Naive B cell (primary cell): ENCODE measurements around the gene NTM. TPM values are rescaled to one million over a fixed set of nuclear protein-coding genes. Genes with fewer than 3 reads are reported as not detected.

Experiments
- ATAC-seq, 2 donors: fragments of 150-1000 bp; cut with Tn5 transposase; 2 replicates each; pipeline ENCODE4 v1.10.0; 2021; ENCODE audit warnings: low read depth in 2 of 2, mild to moderate bottlenecking in 2 of 2, moderate library complexity in 2 of 2
- DNase-seq: peaks from one replicate; pipeline ENCODE4 v3.0.0; 2022
- H3K27ac Mint-ChIP-seq, 6 donors: one replicate each; pipeline ENCODE4 v1.8.0; 2020 to 2022; ENCODE audit warnings: mild to moderate bottlenecking in 6 of 6, mixed read lengths in 6 of 6, moderate library complexity in 5 of 6, inconsistent platforms in 2 of 6
- H3K27me3 Mint-ChIP-seq, 3 donors: one replicate each; pipeline ENCODE4 v1.8.0; 2021 to 2022; ENCODE audit warnings: mixed read lengths in 3 of 3, mild to moderate bottlenecking in 1 of 3
- H3K36me3 Mint-ChIP-seq, 2 donors: one replicate each; pipeline ENCODE4 v1.8.0; 2020 to 2022; ENCODE audit warnings: mixed read lengths in 2 of 2, inconsistent platforms in 1 of 2, mild to moderate bottlenecking in 1 of 2
- H3K4me1 Mint-ChIP-seq, 3 donors: one replicate each; pipeline ENCODE4 v1.8.0; 2020 to 2022; ENCODE audit warnings: mixed read lengths in 3 of 3, inconsistent platforms in 1 of 3, mild to moderate bottlenecking in 1 of 3, moderate library complexity in 1 of 3
- H3K4me3 Mint-ChIP-seq, 8 donors: one replicate each; pipeline ENCODE4 v1.8.0; 2020 to 2022; ENCODE audit warnings: mild to moderate bottlenecking in 8 of 8, mixed read lengths in 8 of 8, moderate library complexity in 8 of 8, inconsistent platforms in 2 of 8
- H3K9me3 Mint-ChIP-seq, 7 donors: one replicate each; pipeline ENCODE4 v1.8.0; 2020 to 2022; ENCODE audit warnings: mixed read lengths in 7 of 7, mild to moderate bottlenecking in 5 of 7, inconsistent platforms in 2 of 7, moderate library complexity in 1 of 7
- polyA plus RNA-seq, 6 donors: library from polyadenylated mRNA; unstranded; fragments of 300-500 nt; fragmentation: Illumina TruSeq; gene quantifications; one replicate each; pipeline ENCODE4 v1.2.3, GENCODE V29; 2021; ENCODE audit warnings: low read depth in 6 of 6

NTM gene
- polyA plus RNA-seq, 6 donors from 2014 or later = not detected

GRCh38 chr11:132100583-132100982, 730.2 kb downstream of the NTM start:
- no peak for DNase-seq
- no peaks in the 10 kb centered on the region for H3K4me1 Mint-ChIP-seq
- H3K36me3 Mint-ChIP-seq = no peaks in the 10 kb centered on the region

GRCh38 chr11:132101881-132102280, 731.5 kb downstream of the NTM start:
- Mint-ChIP-seq H3K9me3 (peaks cover 0 to 15% (median 6%) of the 10 kb centered on the region in 7 donors), H3K4me1 (no peaks in the 10 kb centered on the region), H3K36me3 (no peaks in the 10 kb centered on the region), H3K4me3 (no peak overlapping the region), H3K27ac (no peak overlapping the region), H3K27me3 (no peaks in the 10 kb centered on the region)
- no peak for ATAC-seq
- DNase-seq = no peak

More at GRCh38 chr11:132100583-132100982, 730.2 kb downstream of the NTM start:
- peaks cover 0 to 19% (median 6%) of the 10 kb centered on the region in 7 donors for H3K9me3 Mint-ChIP-seq
- no peak overlapping the region for H3K4me3 Mint-ChIP-seq
- no peaks in the 10 kb centered on the region for H3K27me3 Mint-ChIP-seq
- ATAC-seq = no peak
- no peak overlapping the region for H3K27ac Mint-ChIP-seq

- Mint-ChIP-seq H3K9me3 (peaks cover 0 to 14% (median 7%) of the 10 kb centered on the region in 7 donors), H3K36me3 (no peaks in the 10 kb centered on the region), H3K27me3 (no peaks in the 10 kb centered on the region), H3K4me1 (no peaks in the 10 kb centered on the region), H3K27ac (no peak overlapping the region), H3K4me3 (no peak overlapping the region)
- DNase-seq (no peak), ATAC-seq (no peak)
Measured at GRCh38 chr11:132103021-132103420, 732.6 kb downstream of the NTM start.

- DNase-seq (no peak), ATAC-seq (no peak)
- Mint-ChIP-seq H3K4me3 (peak overlapping the region in 1 of 8 donors; percentile 11), H3K27ac (no peak overlapping the region), H3K27me3 (no peaks in the 10 kb centered on the region), H3K4me1 (no peaks in the 10 kb centered on the region), H3K36me3 (peaks cover 0 to 10% of the 10 kb centered on the region in 2 donors), H3K9me3 (peaks cover 2 to 27% (median 8%) of the 10 kb centered on the region in 7 donors)
Measured at GRCh38 chr11:132106096-132106982, 735.9 kb downstream of the NTM start.

GRCh38 chr11:132111316-132111715, 740.9 kb downstream of the NTM start:
- H3K9me3 Mint-ChIP-seq = peaks cover under 1 to 21% (median 4%) of the 10 kb centered on the region in 7 donors
- no peak for DNase-seq
- peaks cover 0 to 10% of the 10 kb centered on the region in 2 donors for H3K36me3 Mint-ChIP-seq
- H3K27ac Mint-ChIP-seq = no peak overlapping the region
- H3K4me3 Mint-ChIP-seq = no peak overlapping the region
- no peak for ATAC-seq
- peaks cover 0 to 5% (median 0%) of the 10 kb centered on the region in 3 donors for H3K27me3 Mint-ChIP-seq
- H3K4me1 Mint-ChIP-seq = no peaks in the 10 kb centered on the region

- peaks cover 0 to 5% (median 0%) of the 10 kb centered on the region in 3 donors for H3K27me3 Mint-ChIP-seq
- peaks cover 0 to 21% (median 4%) of the 10 kb centered on the region in 7 donors for H3K9me3 Mint-ChIP-seq
- DNase-seq = no peak
- ATAC-seq = no peak
- H3K27ac Mint-ChIP-seq = no peak overlapping the region
- no peak overlapping the region for H3K4me3 Mint-ChIP-seq
- peaks cover 0 to 10% of the 10 kb centered on the region in 2 donors for H3K36me3 Mint-ChIP-seq
- no peaks in the 10 kb centered on the region for H3K4me1 Mint-ChIP-seq
Measured at GRCh38 chr11:132111838-132112237, 741.4 kb downstream of the NTM start.

- ATAC-seq = no peak
- H3K36me3 Mint-ChIP-seq = peaks cover 0 to 10% of the 10 kb centered on the region in 2 donors
- DNase-seq = no peak
- H3K27me3 Mint-ChIP-seq = peaks cover 0 to 5% (median 0%) of the 10 kb centered on the region in 3 donors
- H3K4me1 Mint-ChIP-seq = no peaks in the 10 kb centered on the region
- H3K4me3 Mint-ChIP-seq = no peak overlapping the region
- H3K9me3 Mint-ChIP-seq = peaks cover 0 to 20% (median 4%) of the 10 kb centered on the region in 7 donors
- H3K27ac Mint-ChIP-seq = no peak overlapping the region
Measured at GRCh38 chr11:132112846-132113245, 742.4 kb downstream of the NTM start.

GRCh38 chr11:132114185-132114584, 743.8 kb downstream of the NTM start:
- Mint-ChIP-seq H3K27me3 (peaks cover 0 to 5% (median 0%) of the 10 kb centered on the region in 3 donors), H3K27ac (no peak overlapping the region), H3K4me3 (no peak overlapping the region), H3K4me1 (no peaks in the 10 kb centered on the region), H3K9me3 (peaks cover 0 to 16% (median 2%) of the 10 kb centered on the region in 7 donors), H3K36me3 (peaks cover 0 to 10% of the 10 kb centered on the region in 2 donors)
- ATAC-seq (no peak), DNase-seq (no peak)

- peaks cover 0 to 10% (median 2%) of the 10 kb centered on the region in 7 donors for H3K9me3 Mint-ChIP-seq
- peaks cover 0 to 5% (median 0%) of the 10 kb centered on the region in 3 donors for H3K27me3 Mint-ChIP-seq
- ATAC-seq (no peak), DNase-seq (no peak)
- no peaks in the 10 kb centered on the region for H3K4me1 Mint-ChIP-seq
- no peak overlapping the region for H3K4me3 Mint-ChIP-seq
- peaks cover 0 to 6% of the 10 kb centered on the region in 2 donors for H3K36me3 Mint-ChIP-seq
- no peak overlapping the region for H3K27ac Mint-ChIP-seq
Measured at GRCh38 chr11:132114743-132115142, 744.3 kb downstream of the NTM start.

- H3K4me1 Mint-ChIP-seq = no peaks in the 10 kb centered on the region
- DNase-seq (no peak), ATAC-seq (no peak)
- H3K36me3 Mint-ChIP-seq = no peaks in the 10 kb centered on the region
- no peak overlapping the region for H3K4me3 Mint-ChIP-seq
- peaks cover 0 to 5% (median 0%) of the 10 kb centered on the region in 3 donors for H3K27me3 Mint-ChIP-seq
- peaks cover 0 to 6% (median 0%) of the 10 kb centered on the region in 7 donors for H3K9me3 Mint-ChIP-seq
- no peak overlapping the region for H3K27ac Mint-ChIP-seq
Measured at GRCh38 chr11:132115454-132115853, 745.0 kb downstream of the NTM start.

- no peak for DNase-seq
- no peak overlapping the region for H3K4me3 Mint-ChIP-seq
Measured at GRCh38 chr11:132116516-132116915, 746.1 kb downstream of the NTM start.

GRCh38 chr11:132118661-132119060, 748.2 kb downstream of the NTM start:
- H3K27ac Mint-ChIP-seq = no peak overlapping the region
- ATAC-seq (no peak), DNase-seq (no peak)
- no peaks in the 10 kb centered on the region for H3K4me1 Mint-ChIP-seq
- no peaks in the 10 kb centered on the region for H3K36me3 Mint-ChIP-seq
- peaks cover 0 to 10% (median 0%) of the 10 kb centered on the region in 7 donors for H3K9me3 Mint-ChIP-seq
- no peak overlapping the region for H3K4me3 Mint-ChIP-seq
- H3K27me3 Mint-ChIP-seq = peaks cover 0 to 5% (median 0%) of the 10 kb centered on the region in 3 donors

More at GRCh38 chr11:132116516-132116915, 746.1 kb downstream of the NTM start:
- ATAC-seq = no peak
- peaks cover 0 to 6% (median 0%) of the 10 kb centered on the region in 7 donors for H3K9me3 Mint-ChIP-seq
- H3K27me3 Mint-ChIP-seq = peaks cover 0 to 5% (median 0%) of the 10 kb centered on the region in 3 donors
- H3K4me1 Mint-ChIP-seq = no peaks in the 10 kb centered on the region
- no peaks in the 10 kb centered on the region for H3K36me3 Mint-ChIP-seq
- no peak overlapping the region for H3K27ac Mint-ChIP-seq

GRCh38 chr11:132119573-132119972, 749.2 kb downstream of the NTM start:
- Mint-ChIP-seq H3K9me3 (peaks cover 0 to 10% (median 0%) of the 10 kb centered on the region in 7 donors), H3K27ac (no peak overlapping the region), H3K4me3 (no peak overlapping the region), H3K4me1 (no peaks in the 10 kb centered on the region), H3K27me3 (peaks cover 0 to 1% (median 0%) of the 10 kb centered on the region in 3 donors), H3K36me3 (no peaks in the 10 kb centered on the region)
- no peak for ATAC-seq
- DNase-seq = no peak

GRCh38 chr11:132122735-132123134, 752.3 kb downstream of the NTM start:
- Mint-ChIP-seq H3K27ac (no peak overlapping the region), H3K9me3 (peaks cover 0 to 4% (median 0%) of the 10 kb centered on the region in 7 donors), H3K4me3 (no peak overlapping the region), H3K27me3 (no peaks in the 10 kb centered on the region), H3K4me1 (no peaks in the 10 kb centered on the region), H3K36me3 (no peaks in the 10 kb centered on the region)
- ATAC-seq = no peak
- DNase-seq = no peak
